ENCODE results near the gene NKAP.

DNA sequence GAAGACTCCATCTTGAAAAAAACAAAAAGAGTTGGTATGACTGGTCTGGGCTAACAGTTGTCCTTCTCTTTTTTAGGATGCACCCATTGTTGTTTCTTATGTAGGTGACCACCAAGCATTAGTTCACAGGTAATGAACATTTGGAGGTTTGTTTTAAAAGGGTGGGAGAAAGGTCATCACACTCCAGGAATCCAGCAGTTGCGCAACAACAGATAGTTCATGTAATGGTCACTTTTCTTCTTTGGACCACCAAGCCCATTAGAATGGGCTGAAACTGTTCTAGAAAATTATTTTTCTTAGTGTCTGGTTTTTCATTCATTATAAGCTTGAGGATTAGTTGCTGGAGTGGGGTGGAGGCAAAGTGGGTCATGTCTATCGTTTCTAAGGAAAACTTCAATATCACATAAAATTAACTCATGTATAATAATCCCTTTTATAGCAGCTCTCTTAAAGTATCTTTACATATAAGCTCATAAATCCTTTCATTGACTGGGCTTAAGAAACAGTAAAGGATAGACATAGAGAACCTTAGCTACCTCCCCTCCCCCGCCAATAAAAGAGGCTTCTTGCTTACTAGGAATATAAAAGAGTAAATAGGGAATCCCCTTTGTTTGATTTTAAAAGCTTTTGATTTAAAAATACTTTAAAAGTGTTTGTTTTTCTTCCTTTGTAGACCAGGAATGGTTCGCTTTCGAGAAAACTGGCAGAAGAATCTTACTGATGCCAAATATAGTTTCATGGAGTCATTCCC lies 23.5 kb downstream of the NKAP start:
- TF ChIP-seq, protein P1, sequence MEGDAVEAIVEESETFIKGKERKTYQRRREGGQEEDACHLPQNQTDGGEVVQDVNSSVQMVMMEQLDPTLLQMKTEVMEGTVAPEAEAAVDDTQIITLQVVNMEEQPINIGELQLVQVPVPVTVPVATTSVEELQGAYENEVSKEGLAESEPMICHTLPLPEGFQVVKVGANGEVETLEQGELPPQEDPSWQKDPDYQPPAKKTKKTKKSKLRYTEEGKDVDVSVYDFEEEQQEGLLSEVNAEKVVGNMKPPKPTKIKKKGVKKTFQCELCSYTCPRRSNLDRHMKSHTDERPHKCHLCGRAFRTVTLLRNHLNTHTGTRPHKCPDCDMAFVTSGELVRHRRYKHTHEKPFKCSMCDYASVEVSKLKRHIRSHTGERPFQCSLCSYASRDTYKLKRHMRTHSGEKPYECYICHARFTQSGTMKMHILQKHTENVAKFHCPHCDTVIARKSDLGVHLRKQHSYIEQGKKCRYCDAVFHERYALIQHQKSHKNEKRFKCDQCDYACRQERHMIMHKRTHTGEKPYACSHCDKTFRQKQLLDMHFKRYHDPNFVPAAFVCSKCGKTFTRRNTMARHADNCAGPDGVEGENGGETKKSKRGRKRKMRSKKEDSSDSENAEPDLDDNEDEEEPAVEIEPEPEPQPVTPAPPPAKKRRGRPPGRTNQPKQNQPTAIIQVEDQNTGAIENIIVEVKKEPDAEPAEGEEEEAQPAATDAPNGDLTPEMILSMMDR (conservative IDR thresholded peaks at IDR 0.05; ENCODE audit: low read length): no peak
- TF ChIP-seq EZH2phosphoT487 (IDR thresholded peaks at IDR 0.05; ENCODE audit: borderline replicate concordance, low read depth, low read length): no peak

Measured in OCI-LY7 (cell line).